ENCODE measurements around the gene CLSTN2.

- TF ChIP-seq, protein P1, sequence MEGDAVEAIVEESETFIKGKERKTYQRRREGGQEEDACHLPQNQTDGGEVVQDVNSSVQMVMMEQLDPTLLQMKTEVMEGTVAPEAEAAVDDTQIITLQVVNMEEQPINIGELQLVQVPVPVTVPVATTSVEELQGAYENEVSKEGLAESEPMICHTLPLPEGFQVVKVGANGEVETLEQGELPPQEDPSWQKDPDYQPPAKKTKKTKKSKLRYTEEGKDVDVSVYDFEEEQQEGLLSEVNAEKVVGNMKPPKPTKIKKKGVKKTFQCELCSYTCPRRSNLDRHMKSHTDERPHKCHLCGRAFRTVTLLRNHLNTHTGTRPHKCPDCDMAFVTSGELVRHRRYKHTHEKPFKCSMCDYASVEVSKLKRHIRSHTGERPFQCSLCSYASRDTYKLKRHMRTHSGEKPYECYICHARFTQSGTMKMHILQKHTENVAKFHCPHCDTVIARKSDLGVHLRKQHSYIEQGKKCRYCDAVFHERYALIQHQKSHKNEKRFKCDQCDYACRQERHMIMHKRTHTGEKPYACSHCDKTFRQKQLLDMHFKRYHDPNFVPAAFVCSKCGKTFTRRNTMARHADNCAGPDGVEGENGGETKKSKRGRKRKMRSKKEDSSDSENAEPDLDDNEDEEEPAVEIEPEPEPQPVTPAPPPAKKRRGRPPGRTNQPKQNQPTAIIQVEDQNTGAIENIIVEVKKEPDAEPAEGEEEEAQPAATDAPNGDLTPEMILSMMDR (IDR thresholded peaks at IDR 0.05) = no peak
- TF ChIP-seq POLR2A (IDR thresholded peaks at IDR 0.05) = no peak
These were observed 330.3 kb downstream of the CLSTN2 start for GRCh38 chr3:140265302-140265701.
